ENCODE results near the gene ZDHHC8.

GRCh38 chr22:20152464-20152890 is 20.9 kb downstream of the ZDHHC8 start:
- no peak for TF ChIP-seq CTCF (IDR thresholded peaks at IDR 0.05)
- TF ChIP-seq POLR2A (IDR thresholded peaks at IDR 0.05) = no peak
